GM18951 (cell line): ENCODE data around the gene INSR.
A peak's percentile ranks its signal among the peaks of the same experiment; 100 is the strongest.
"Not testable (repeated sequence)": the region's sequence is repeated elsewhere in the genome, so short reads cannot be mapped to it uniquely, and the experiment has no call there.

Experiments used
- POLR2A ChIP-seq: IDR thresholded peaks from 4 replicates; pipeline ENCODE4 v1.6.1; 2011; ENCODE audit warnings: mild to moderate bottlenecking; ENCODE audit not compliant: insufficient read length, insufficient read depth; ENCODE audit errors: extremely low read depth
- in situ Hi-C: fragments of 300-500 bp; cut with MboI; formaldehyde crosslinking; loops from one replicate; pipeline ENCODE4 v1.12.0; 2022; ENCODE audit warnings: low sequenced_read_pairs, mixed read lengths, inconsistent platforms; ENCODE audit not compliant: unreplicated experiment

Gene INSR

DNA sequence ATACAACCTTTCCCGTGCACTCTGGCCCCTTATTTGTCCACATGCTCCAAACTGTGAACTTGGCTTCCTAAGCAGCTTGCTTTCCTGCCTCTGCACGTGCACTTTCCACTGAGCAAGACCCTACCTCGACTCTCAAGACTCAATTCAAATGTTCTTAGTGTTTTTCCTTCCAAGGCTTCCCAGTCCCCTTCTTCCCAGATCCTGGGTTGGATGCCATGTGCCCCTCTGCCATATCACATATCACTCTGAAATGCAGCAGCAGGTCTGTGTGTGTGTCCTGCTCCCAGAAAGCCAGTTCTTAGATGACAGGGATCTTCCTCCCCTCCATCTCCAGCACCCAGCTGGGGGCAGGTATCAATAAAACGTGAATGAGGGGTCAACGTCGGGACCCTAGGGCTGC is 221.7 kb downstream of the INSR start:
- in situ Hi-C loops, result no loop called here
- TF ChIP-seq POLR2A, result no peak

DNA sequence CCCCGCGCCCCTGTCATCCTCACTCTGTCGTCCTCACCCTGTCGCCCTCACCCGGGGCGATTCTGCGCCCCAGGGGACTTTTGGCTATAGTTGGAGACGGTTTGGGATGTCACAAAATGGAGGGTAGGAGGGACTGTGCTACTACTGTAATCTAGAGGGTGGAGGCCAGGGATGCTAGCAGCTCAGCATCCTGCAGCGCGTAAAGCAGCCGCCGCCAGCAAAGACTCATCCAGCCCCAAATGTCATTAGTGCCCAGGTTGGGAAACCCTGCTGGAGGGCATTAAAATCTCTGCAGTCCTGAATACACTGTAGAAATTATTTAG is 224.3 kb downstream of the INSR start:
- in situ Hi-C loops, result no loop called here
- no peak for TF ChIP-seq POLR2A

DNA sequence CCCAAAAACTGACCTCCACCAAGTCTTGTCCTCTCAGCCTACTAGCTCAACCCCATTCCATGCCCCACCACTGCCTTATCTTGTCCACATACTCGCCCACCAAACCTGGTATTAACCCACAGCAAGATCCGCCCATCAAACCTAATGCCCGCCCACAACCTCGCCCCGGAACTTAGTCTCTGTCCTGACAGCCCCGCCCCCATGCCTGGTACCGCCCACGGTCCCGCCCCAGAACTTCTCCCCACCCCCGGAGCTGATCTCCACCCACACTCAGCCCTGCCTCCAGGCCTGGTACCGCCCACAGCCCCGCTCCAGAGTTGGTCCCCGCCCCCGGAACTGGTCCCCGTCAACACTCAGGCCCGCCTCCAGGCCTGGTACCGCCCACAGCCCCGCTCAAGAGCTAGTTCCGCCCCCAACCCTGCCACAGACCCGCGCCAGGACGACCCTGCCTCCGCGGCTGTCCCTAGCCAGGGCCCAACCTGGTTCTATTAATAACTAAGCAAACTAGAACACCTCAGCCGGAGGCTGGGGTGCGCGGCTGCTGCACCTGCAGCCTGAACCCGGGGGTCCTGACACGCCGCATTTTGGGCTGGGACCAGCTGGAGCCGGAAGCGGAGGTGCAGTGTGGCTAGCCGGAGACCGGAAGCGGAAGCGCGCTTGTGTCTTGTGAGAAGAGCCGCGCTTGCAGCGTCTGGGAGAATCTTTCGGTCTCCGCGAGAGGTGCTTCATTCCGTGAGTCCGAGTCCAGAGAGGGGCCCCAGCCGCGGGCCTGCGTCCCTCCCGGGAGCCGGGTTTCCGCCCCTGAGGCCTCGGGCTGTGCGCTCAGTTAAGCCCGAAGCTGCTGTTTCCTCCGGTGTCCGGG is 224.9 kb downstream of the INSR start, which contains the start of gene ZNF557:
Gene ZNF557, plus strand, starts transcription at position 662 of the 862 bp plus-strand sequence. CDS start 5,372 bp downstream, outside the sequence.
- in situ Hi-C loops, result no loop called here
- peak; percentile 96 for TF ChIP-seq POLR2A

DNA sequence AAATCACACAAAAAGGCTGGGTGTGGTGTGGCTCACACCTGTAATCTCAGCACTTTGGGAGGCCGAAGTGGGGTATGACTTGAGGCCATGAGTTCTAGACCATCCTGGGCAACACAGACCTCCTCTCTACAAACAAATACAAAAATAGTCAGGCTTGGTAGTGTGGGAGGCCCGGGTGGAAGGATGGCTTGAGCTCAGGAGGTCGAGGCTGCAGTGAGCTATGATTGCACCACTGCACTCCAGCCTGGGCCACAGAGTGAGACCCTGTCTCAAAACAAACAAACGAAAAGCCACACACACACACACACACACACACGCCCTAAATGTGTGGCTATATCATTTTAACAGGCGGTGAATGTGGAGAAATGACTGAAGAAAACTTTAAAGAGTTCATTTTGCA is 225.6 kb downstream of the INSR start:
- in situ Hi-C loops, result no loop called here
- no peak for TF ChIP-seq POLR2A

DNA sequence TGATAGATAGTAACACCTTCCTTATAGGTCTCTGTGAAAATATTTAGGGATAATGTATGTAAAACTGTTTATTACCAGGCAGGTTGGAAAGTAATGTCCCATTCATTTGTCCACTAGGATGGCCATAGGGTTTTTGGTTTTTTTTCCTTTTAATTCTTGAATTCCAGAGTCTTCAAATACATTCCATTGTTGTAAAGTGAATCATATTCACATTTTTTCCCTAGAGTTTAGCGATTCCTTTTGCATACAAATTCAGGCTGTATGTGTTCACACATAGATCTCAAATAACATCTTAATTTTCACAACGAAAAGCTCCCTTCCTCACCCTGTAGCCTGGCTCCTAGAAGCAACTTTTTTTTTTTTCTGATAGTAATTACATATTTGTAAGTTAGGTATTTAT is 226.5 kb downstream of the INSR start:
- no peak for TF ChIP-seq POLR2A
- in situ Hi-C loops, result no loop called here

DNA sequence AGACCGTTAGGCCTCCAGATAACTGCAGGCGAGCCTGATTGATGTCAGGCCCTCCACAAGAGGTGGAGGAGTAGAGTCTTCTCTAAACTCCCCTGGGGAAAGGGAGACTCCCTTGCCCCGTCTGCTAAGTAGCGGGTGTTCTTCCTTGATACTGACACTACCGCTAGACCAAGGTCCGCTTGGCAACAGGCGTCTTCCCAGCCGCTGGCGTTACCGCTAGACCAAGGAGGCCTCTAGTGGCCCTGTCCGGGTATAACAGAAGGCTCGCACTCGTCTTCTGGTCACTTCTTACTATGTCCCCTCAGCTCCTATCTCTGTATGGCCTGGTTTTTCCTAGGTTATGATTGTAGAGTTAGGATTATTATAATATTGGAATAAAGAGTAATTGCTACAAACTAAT is 227.1 kb downstream of the INSR start:
- in situ Hi-C loops, result not testable (repeated sequence)

DNA sequence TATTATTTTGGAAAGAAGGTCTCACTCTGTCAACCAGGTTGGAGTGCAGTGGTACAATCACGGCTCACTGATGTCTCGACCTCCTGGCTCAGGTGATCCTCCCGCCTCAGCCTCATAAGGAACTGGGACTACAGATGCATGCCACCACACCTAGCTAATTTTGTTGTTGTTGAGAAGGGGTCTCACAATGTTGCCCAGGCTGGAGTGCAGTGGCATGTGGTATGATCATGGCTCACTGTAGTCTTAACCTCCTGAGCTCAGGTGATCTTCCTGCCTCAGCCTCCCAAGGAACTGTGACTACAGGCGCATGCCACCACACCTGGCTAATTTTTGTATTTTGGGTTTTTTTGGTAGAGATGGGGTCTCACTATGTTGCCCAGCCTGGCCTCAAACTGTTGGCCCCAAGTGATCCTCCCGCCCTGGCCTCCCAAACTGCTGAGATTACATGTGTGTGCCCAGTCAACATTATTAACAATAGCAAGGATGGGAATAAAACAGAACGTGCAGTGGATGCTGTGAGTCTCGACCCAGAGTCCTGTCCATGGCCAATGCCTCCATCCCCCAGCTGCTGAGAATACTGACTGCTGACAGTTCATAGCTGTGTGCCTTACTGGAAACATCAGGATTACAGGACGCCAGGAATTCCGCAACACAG is 230.3 kb downstream of the INSR start:
- in situ Hi-C loops, result no loop called here

DNA sequence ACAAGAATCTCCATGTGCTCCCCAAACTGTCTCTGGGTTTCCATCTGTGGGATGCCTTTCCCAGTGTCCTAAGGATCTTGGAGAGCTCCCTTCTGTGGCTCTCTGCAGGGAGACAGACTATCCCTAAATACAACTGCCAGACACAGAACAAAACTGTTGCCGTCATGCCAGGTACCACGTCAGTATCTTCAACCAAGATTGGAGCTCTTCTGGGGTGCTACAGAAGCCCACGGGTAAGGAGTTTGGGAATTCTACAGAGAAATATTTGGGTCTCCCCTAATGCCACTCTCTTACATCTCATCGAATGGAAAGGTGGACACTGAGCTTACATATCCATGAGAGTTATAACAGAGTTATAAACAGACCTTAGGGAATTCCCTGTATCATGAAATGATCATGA is 230.9 kb downstream of the INSR start:
- in situ Hi-C loops, result no loop called here
- TF ChIP-seq POLR2A, result no peak

More for the DNA sequence above, 230.3 kb downstream of the INSR start:
- TF ChIP-seq POLR2A, result no peak
